DMS53 treated with DMSO at 0.1 percent for 48 hours (cell line): ENCODE results near the gene PICALM.
"Not testable (repeated sequence)": the region's sequence is repeated elsewhere in the genome, so short reads cannot be mapped to it uniquely, and the experiment has no call there.

ENCODE experiments used
- DNase-seq: peaks from one replicate; lab custom pipeline; 2025; ENCODE audit not compliant: unreplicated experiment; lab: John Stamatoyannopoulos, UW

The PICALM gene

DNA sequence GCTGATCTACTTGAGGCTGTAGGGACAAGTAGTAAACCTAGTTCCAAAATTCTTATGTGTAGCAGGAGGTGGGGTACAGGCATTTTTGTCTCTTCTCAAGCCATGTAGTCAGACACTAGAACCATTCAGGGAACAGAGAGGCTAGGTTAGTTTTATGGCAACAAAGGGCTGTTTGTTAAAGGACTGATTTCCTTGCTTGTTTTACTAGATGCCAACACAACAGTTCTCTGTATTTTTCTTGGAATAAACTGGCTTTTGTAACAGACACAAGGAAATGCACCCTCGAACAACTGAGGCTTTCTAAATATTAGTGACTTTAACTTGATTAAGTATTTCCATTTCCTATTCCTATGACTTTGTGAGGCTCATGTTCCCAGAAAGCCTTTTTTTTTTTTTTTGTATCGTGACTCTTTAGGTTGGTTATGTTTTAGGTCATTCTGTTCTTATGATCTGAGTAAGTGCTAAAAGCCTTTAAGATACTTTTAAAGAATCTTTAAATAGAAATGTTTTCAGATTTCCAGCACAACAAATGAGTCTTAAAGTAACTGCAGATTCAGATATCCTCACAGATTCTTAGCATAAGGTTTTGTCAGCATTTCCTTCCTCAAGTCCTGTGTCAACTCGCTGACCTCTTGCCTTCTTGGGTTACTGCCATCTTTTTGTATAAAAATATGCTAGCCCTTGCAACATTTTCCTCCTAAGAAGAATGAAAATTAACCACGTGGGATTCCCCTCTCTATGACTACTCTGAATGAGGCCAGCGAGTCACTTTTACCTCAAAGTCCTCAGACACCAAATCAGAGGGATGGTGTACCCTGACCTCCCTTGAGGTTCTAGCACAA lies 121.2 kb downstream of the PICALM start:
- DNase-seq: no peak

DNA sequence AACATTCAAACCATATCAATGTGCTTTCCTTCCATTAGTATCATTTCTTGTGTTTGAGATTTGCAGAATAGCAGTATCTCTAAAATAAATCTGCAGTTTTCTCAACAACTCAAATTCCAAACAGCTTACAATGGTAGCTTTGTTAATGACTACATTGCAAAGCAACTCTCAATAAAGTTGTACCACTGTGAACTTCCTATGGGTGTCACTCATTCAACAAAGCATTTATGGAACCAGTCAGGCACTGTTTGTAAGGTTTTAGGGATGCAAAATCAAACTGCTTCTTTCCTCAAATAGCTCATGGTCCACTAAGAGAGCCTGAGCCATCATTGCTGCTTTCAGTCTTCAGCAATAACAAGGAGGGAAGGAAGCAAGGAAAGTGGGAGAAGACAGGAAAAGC lies 122.7 kb downstream of the PICALM start:
- DNase-seq: no peak

DNA sequence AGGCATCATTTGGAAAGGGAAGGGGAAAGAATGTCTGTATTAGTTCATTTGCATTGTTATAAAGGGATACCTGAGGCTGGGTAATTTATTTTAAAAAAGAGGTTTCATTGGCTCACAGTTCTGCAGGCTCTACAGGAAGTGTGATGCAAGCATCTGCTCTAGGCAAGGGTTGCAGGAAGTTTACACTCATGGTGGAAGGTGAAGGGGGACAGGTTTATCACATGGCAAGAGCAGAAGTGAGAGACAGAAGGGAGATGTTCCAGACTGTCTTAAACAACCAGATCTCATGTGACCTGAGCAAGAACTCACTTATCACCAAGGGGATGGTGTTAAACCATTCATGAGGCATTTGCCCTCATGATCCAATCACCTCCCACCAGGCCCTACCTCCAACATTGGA lies 123.1 kb downstream of the PICALM start:
- no peak for DNase-seq

DNA sequence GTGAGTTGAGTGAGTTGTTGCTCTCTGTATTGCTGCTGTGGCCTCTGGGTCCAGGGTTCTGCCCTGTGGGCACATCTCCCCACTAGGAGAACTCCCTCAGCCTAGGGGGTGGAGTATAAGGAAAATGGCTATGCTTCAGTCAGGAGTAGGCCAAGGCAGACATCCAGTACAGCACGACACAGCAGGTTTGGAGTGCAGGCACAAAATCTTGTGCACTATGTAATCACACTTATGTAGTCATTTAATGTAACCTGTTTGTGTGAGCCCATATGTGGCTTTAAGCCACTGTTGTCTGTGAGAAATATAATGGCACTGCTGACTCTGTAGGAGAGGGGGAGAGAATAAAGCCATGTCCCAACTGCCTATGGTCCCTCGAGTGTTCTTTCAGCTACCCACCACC lies 123.6 kb downstream of the PICALM start:
- no peak for DNase-seq

DNA sequence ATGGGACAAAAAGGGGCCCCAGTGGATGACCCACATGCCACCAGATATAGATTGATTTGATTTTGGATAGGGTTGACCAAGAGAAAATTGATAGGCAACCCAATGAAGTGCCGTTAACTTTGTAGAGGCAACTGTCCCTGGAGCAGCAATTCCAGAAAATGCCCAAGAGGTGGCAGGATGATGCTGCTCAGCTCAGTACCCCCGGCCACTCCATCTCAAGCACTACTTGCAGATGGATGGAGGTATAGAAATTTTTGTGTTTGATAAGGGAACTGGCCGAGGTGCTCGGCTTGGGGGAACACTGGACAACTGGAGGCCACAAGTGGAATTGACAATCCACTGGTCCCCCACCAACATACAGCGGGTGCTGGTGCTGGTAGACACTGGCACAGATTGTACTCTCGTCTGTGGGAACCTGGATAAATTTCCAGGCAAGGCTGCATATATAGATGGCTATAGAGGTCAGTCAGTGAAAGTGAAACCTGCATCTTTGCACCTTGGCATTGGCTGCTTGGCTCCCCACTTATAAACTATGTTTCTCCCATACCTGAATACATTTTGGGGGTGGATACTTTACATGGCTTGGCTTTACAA lies 127.4 kb downstream of the PICALM start:
- peak; percentile 85 for DNase-seq

DNA sequence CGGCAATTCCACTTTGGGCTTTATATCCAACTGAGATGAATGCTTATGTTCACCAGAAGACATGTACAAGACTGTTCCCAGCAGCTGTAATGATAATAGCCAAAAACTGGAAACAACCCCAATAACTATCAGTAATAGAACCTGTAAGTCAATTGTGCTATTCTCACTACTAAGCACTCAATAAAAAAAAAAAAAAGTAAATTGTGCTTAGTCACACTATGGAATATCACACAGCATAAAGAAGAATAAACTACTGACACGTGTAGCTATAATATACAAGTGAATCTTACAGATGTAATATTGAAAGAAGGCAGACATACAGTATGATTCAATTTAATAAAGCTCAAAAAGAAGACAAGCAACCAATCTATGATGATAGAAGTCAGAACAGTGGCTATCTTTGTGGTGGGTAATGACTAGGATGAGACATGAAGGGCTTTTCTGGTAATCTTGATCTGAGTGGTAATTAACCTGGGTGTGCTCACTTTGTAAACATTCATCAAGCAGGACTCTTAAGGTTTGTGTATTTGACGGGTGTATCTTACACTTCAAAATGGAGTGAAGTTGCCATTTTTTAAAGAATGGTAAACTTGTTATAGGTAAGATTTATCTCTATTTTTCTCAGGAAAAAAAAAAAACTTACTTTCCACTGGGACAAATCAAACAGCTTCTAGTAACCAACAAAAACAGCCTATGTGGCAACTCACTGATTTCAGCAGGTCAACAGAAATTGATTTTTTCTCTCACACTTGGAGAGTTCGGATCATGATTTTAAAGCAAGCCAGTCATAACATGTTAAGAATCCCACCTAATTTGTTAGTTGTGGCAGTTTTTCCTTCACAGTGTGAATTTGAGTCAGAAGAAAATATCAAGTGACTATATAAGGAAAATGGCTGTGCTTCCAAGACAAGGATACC lies 129.5 kb downstream of the PICALM start:
- peak; percentile 47 for DNase-seq

DNA sequence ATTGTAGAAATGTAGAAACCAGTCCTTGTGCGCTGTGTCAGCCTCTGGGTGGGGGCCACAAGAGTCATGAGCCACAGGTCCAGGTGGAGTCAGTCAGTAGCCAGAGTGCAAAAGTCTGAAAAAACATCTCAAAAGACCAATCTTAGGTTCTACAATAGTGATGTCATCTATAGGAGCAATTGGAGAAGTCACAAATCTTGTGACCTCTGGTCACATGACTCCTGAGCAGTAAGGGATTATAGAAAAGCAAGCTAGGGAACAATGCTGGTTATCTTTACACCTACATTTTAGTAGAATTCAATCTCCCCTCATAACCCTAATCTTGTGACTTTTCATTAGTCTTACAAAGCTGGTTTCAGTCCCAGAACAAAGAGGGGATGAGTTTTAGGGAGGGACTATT lies 131.0 kb downstream of the PICALM start:
- DNase-seq: no peak

DNA sequence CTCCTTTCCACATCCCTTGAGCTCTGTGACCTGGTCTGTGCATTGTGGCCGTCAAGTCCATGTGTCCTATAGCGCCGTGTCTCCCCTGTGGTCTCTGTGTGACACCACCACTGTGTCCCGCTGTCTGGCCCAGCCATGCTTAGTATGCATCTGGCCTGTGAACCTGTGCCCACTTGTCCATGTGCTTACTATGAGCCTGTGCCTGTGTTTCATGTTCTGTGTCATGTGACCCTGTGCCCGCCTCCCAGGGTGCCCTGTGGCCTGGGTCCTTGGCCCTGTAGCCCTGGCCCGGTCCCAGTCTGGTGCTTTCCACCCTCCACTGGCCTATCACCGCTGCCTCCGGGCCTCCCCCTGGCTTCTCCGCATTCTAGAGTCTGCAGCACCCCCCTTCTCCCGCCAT lies 133.1 kb downstream of the PICALM start:
- DNase-seq: no peak

DNA sequence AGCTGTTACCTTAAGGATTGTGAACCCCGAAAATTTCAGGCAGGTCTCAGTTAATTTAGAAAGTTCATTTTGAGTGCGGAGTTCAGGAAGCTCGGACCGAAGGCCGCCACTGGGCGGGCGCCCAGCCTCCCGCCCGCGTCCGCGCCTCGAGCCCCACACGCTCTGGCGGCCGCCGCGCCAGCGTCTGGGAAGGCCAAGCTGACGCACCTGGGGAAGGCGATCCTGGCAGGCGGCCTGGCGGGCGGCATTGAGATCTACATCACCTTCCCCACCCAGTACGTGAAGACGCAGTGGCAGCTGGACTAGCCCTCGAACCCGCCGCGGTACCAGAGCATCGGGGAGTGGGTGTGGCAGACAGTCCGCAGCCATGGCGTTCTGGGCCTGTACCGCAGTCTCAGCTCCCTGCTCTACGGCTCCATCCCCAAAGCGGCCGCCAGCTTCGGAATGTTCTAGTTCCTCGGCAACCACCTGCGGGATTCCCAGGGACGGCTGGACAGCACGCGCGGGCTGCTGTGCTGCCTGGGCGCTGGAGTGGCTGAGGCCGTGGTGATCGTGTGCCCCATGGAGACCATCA lies 134.2 kb downstream of the PICALM start:
- DNase-seq: no peak

DNA sequence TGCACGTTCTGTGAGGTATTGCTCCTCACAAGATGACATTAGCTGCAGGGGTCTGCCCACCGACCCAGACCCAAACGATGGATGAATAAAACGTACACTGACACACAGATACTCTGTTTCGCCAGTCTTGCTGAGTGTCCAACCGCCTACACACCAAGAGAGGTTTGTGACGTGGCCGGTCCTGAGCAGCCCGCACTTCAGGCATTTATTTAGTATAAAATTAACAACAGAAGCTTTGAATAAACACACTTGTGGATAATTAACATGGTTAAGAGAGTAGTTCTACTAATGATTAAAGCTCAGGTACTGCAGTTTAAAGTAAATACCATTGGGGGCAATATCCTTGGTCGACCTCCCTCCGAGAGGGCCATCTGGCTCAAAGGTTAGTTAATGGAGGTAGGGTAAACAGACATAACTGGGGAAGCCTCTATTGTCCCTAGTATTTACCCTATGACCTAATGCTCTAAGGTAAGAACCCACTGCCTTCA lies 138.0 kb downstream of the PICALM start:
- peak; percentile 99 for DNase-seq

DNA sequence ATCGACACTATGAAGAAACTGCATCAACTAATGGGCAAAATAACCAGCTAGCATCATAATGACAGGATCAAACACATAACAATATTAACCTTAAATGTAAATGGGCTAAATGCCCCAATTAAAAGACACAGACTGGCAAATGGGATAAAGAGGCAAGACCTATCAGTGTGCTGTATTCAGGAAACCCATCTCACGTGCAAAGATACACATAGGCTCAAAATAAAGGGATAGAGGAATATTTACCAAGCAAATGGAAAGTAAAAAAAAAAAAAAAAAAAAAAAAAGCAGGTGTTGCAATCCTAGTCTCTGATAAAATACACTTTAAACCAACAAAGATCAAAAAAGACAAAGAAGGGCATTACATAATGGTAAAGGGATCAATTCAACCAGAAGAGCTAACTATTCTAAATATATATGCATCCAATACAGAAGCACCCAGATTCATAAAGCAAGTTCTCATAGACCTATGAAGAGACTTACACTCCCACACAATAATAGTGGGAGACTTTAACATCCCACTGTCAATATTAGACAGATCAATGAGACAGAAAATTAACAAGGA lies 142.2 kb downstream of the PICALM start:
- DNase-seq: not testable (repeated sequence)

DNA sequence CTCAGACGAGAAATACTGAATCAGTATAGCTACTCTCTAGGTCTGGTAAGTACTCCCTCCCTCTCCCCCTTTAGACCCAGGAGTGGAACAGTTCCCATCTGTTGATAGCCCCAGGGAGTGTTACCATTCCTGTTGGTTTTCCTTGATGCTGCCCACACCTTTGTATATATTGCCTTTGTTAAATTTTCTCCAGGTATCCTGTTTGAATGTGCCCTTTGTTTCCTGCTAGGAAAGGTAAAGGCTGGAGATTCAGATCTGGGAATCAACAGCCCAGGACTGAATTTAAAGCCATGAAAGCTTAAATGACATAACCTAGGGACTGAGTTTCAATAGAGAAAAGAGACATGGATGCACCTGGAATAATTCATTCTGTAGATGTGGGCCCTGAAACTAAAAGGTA lies 145.4 kb downstream of the PICALM start:
- no peak for DNase-seq

DNA sequence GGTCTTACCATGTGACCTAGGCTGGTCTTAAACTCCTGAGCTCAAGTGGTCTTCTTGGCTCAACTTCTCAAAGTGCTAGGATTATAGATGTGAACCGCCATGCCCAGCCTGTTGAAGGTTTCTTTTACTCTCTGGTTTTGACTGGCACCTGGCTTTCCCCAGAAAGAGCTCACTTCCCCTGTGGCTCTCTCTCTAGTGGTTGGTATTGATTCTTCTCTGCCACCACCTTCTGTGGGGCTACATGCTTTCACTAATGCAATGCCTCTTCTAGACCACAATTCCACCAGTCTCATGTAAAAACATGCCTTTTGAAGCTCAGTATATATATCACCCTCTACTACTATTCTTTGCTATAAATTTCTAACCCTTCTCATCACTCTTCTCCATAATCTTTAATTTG lies 146.5 kb downstream of the PICALM start:
- DNase-seq: no peak

DNA sequence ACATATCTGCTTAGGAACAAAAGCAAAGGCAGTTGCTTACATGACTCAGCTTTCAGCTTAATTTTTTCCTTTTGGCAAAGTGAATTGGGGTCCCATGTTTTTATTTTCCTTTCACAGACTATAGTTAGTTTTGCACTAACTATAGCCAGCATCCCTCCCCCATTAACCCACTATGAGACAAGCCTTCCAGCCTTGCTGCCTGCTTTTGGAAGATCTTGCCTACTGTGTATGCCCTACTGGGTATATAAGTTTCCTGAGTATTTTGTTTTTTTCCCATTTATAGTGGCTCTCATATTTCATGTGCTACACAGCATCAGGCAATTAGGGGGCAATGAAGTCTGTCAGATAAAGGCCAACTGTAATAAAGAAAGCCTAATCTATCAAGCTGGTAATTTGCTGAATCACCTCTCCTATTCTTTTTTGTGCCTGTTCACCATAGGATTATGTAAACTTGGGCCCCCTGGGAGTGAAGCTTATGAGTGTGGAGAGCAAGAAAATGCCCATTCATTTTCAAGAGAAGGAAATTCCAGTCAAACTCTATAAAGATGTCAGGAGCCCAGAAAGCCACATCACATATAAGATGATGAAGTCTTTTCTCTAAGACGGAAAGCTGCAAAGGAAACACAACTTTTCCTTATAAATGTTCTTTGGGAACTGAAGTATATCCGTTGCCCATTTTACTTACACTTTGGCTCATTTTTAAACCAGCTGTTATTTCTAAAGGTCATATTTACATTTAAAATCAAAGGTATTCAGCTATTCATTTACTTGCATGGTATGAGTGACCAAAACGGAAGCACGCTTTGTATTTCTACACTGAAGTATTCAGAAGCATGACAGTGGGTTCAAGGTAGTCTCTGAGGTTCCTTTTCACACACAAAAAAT lies 149.7 kb downstream of the PICALM start:
- no peak for DNase-seq

DNA sequence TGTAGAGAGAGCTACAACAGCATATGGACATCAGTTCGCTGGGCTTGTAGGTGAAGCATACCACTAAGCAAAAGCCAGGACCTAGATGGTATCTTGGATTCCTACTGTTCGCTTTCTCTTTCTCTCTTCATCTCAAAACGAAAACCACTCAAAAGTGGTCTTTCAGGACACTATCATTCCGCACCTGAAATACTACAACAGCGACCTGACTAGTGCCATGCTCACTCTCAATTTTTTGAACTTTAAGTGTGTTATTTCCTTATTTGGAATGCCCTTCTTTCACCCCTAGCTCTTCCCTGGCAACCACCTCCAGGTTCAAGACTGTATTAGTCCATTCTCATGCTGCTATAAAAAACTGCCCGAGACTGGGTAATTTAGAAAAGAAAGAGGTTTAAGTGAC lies 154.5 kb downstream of the PICALM start:
- no peak for DNase-seq

DNA sequence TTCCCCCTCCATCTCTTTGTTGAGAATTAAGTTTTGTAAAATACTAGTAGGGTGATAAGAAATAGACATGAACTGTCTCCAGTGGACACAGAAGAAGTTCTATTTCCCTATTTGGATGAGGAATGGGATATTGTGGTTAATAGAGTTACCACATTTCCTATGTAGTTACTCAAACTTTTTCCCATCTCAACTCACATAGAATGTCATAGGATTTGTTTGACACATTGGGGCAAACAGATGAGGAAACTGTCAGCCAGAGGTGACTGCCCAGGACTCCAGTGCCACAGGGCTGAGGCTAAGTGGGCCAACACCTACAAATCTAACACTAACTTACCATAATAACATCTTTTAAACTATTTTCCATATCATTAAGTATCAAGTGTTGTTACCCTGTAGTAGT lies 155.4 kb downstream of the PICALM start:
- DNase-seq: no peak

DNA sequence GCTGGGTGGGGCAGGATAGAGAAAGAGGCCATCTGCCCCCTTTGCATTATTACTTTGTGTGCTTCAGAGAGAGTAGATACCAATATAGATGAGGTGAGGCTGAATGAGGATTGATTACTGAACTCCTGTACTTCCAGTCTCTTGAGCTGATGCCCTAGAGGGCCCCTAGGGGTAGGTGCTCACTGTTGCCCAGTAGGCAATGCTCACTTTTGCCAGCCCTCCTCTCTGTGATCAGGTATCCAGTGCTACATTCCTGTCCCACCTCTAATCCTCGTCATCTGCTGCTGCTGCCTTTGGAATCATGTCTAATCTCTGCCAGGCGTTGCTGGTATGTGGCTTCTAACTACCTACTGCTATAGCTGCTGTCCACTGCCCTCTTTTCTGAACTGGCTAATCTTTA lies 156.5 kb downstream of the PICALM start:
- DNase-seq: no peak
